Amniotic epithelial cell (primary cell): ENCODE results near the gene SLC38A9.
"Not testable (repeated sequence)": the region's sequence is repeated elsewhere in the genome, so short reads cannot be mapped to it uniquely, and the experiment has no call there.

Experiments used
- DNase-seq: peaks from one replicate; pipeline ENCODE4 v3.0.0-alpha.2; 2010; ENCODE audit warnings: low read depth

Gene SLC38A9

DNA sequence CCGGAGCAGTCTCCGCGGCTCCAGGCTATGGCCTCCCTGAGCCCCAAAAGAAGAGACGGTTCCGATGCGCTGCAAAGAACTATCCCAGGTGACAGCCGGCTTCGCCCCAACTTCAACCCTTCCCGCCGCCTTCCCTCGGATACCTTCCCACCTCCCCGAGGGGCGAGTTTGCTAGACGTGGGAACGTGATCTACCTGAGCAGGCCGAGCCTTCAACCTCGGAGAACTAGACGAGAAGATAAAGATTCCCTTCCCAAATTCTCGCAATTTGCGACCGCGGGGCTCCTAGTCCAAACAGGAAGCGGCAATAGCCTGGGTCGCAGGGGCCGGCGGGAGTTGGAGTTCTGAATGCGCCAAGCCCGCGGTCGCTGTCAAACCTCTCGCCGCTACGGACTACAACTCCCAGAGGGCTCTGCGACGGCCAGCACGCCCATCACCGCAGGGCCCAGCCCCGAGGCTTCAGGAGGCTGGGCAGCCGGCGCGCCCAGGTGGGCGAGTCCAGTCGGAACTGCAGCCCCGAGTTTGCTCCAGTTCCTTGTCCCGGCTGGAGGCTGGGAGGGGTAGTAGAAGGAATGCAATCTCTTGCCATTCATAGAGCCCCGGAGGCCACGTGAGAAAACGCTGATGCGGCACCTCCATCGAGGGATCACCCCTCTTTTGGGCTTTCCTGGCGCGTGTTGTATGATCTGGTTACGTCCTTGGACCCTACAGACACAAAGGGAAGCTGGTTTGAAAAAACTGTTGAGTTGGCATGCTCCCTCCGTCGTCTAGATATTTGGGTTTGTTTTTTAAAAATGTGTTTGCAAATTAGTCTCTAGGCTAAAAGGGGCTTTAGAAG, at the start of gene SLC38A9:
SLC38A9 (minus strand) TSS at position 302 of the 837 bp plus-strand sequence. CDS start 14,366 bp downstream, outside the sequence.
- DNase-seq, result peak; percentile 89

DNA sequence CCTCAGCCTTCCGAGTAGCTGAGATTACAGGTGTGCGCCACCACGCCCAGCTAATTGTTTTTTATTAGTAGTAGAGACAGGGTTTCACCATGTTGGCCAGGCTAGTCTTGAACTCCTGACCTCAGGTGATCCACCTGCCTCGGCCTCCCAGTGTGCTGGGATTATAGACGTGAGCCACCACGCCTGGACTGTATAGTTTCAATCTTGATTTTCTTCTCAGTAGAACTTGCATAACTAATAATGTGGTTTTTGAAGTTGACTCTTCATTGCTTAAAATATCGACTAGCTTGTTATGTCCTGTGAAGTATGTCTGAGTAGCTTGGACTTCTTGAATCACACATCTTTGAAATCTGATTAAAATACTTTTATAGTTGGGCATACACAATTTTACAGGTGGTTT, 49.6 kb upstream of the SLC38A9 start:
- not testable (repeated sequence) for DNase-seq

GRCh38 chr5:55758714-55759113, 46.6 kb upstream of the SLC38A9 start:
- no peak for DNase-seq

GRCh38 chr5:55758231-55758630, 46.1 kb upstream of the SLC38A9 start:
- DNase-seq, result no peak

DNA sequence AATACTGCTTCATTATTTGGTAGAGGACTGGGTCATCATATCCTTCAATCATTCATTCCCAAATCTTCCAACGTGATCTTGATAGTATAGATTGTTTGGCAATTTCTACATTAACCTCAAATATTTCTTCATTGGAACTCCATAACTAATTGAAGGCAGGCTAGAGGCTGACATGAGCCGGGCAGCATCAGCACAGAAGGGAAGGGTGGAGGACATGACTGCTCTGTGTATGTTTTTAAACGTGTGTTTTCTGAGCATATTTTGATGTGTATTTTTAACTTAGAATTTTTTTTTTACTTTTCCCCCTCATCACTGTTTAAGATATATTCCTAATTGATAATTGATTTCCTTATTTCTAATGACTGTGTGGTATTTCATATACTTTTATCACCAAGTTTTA, 38.4 kb upstream of the SLC38A9 start:
- no peak for DNase-seq

DNA sequence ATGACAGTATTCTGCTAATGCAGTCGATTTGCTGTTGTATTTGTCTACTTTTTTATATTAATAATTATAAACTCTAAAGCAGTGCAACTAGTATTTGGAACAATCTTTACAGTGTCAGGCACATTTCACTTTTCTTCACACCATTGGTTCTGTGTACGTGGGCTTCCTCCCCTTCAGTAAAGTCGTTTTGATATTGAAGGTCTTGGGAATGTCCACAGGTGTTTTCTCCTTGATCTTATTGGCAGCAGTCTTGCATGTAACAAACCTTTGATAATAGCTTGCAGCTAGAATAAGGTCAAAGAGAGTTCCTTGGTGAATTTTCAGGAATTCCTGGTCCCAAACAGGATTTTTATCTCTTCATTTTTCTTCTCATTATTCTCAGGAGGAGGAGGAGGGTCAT, 37.9 kb upstream of the SLC38A9 start:
- DNase-seq, result no peak

- no peak for DNase-seq
Measured at GRCh38 chr5:55749387-55749786, 37.3 kb upstream of the SLC38A9 start.

GRCh38 chr5:55747778-55748318, 35.7 kb upstream of the SLC38A9 start:
- DNase-seq, result no peak

GRCh38 chr5:55742778-55743177, 30.7 kb upstream of the SLC38A9 start:
- DNase-seq, result no peak

- DNase-seq, result no peak
Measured at GRCh38 chr5:55737793-55738192, 25.7 kb upstream of the SLC38A9 start, which contains the start of gene DDX4. Gene DDX4, plus strand, starts transcription at chr5:55738061. Its CDS starts 903 bp downstream, at chr5:55738964.

- DNase-seq, result no peak
Measured at GRCh38 chr5:55734658-55735057, 22.5 kb upstream of the SLC38A9 start.

- no peak for DNase-seq
Measured at GRCh38 chr5:55732585-55732984, 20.5 kb upstream of the SLC38A9 start.

GRCh38 chr5:55731848-55732247, 19.7 kb upstream of the SLC38A9 start:
- no peak for DNase-seq

- DNase-seq, result no peak
Measured at GRCh38 chr5:55724281-55724680, 12.2 kb upstream of the SLC38A9 start.

- no peak for DNase-seq
Measured at GRCh38 chr5:55720188-55720703, 8.1 kb upstream of the SLC38A9 start.

- not testable (repeated sequence) for DNase-seq
Measured at GRCh38 chr5:55719026-55719425, 6.9 kb upstream of the SLC38A9 start.

- peak; percentile 4 for DNase-seq
Measured at GRCh38 chr5:55715519-55716078, 3.5 kb upstream of the SLC38A9 start.

- DNase-seq, result no peak
Measured at GRCh38 chr5:55714749-55715148, 2.6 kb upstream of the SLC38A9 start.

DNA sequence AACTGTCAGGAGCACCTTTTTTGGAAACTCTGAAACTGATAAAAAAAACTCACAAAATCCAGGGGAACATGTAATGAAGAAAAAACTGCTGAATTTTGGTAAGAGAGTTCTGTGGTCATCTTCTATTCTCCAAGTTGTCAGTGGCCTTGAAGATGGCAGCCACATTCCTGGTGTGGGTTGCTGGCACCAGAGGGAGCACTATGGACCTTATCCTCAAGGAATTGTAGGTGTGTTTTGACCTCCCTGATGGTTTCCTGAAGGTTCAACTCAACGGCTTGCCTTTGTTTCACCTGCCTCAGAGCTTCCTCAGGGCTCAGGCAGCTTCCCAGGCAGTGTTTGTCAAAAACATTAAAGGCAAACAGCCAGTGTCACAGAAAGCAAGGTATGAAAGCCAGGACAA, 2.2 kb upstream of the SLC38A9 start:
- DNase-seq, result peak; percentile 3

GRCh38 chr5:55713871-55714270, 1.7 kb upstream of the SLC38A9 start:
- no peak for DNase-seq

DNA sequence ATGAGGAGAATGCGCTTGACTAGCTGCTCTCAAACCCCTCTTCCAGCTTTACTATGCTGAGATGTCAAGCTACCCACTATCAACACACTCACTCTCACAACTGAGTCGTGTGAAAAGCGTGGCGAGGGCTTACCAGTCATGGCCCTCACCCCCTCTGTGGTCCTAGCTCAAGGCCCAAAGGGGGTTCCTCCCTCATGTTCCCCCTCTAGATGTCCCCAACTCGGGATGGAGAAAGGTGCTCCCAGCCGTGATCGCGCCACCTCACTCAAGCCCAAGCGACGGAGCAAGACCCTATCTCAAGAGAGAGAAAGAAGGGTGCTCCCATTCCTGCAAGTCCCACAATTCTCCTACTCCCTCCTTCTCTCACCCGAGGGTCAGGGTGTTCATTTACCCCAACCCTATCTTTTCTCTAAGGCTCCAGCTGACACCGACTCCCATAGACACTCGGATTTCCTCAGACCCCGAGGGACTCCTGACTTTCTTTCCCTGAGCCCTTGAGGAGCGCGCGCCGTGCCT, 559 bp downstream of the SLC38A9 start:
- no peak for DNase-seq

GRCh38 chr5:55708732-55709131, 3.4 kb downstream of the SLC38A9 start:
- DNase-seq, result peak; percentile 7

GRCh38 chr5:55706230-55706629, 5.9 kb downstream of the SLC38A9 start:
- DNase-seq, result no peak
